Loucy (cell line): ENCODE data around the gene BTBD18.

Experiments
- CTCF ChIP-seq: fragments of 200-600 bp; sonication (generic); conservative IDR thresholded peaks from 2 replicates; pipeline ENCODE4 v1.5.1; 2014; ENCODE audit warnings: mild to moderate bottlenecking, antibody characterized with exemption, low read length
- EZH2phosphoT487 ChIP-seq: fragments of 200-600 bp; IDR thresholded peaks from 2 replicates; pipeline ENCODE4 v1.6.1; 2018; ENCODE audit warnings: antibody characterized with exemption, mild to moderate bottlenecking, moderate library complexity, borderline replicate concordance

GRCh38 chr11:57792060-57792541 lies 40.5 kb upstream of the BTBD18 start:
- TF ChIP-seq CTCF = no peak
- no peak for TF ChIP-seq EZH2phosphoT487
